ENCODE results near the gene MEIS1. TPM values are rescaled to one million over a fixed set of nuclear protein-coding genes. Genes with fewer than 3 reads are reported as not detected.
A peak's percentile ranks its signal among the peaks of the same experiment; 100 is the strongest.
"Not testable (repeated sequence)": the region's sequence is repeated elsewhere in the genome, so short reads cannot be mapped to it uniquely, and the experiment has no call there.

Gene MEIS1
- total RNA-seq, 1 experiment from 2014 or later = 4.1 TPM

DNA sequence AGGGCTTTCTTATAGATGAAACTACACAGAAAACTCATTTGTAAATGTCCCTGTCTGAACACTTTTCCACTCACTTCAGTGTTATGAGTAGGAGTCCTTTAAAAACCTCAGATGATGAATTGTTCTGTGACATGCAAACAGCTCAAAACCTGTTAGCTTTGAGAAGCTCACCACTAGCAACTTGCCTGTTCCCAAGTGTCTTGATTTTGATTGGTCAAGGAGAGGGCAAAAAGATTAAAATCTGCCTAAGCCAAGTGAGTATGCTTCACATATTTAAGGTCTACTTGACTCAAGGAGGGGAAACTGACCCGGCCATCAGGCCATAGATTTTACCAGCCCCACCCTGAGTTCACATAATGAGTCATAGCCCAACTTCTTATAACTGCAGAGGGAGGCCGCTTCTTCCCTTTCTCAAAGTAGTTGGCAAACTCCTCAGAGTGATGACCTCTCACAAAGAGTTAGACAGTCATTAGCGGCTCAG, 45.2 kb upstream of the MEIS1 start:
- Histone ChIP-seq H3K36me3 (ENCODE audit: low read depth, low read length) (no peaks in the 10 kb centered on the region), H3K4me2 (ENCODE audit: low read length) (peak overlapping the region; percentile 18), H3K9ac (ENCODE audit: low read length) (no peak overlapping the region), H3K79me2 (ENCODE audit: low read length) (no peaks in the 10 kb centered on the region), H3K4me3 (ENCODE audit: low read length) (no peak overlapping the region), H3F3A (ENCODE audit: low read length, unreplicated experiment) (no peaks in the 10 kb centered on the region), H3K27me3 (ENCODE audit: low read length) (peaks cover 37% of the 10 kb centered on the region), H2AFZ (ENCODE audit: low read length) (no peak overlapping the region), H3K9me2 (replicated peaks; ENCODE audit: low read length) (no peaks in the 10 kb centered on the region), H3K4me1 (ENCODE audit: insufficient read depth, low read length) (peaks cover 14% of the 10 kb centered on the region), H4K20me1 (ENCODE audit: low read length) (no peaks in the 10 kb centered on the region), H3K9me3 (ENCODE audit: low read length) (no peaks in the 10 kb centered on the region), H3K27ac (ENCODE audit: low read length) (peak overlapping the region; percentile 60)
- TF ChIP-seq EZH2phosphoT487 (IDR thresholded peaks at IDR 0.05; ENCODE audit: borderline replicate concordance, low read length) = no peak
- no peak for TF ChIP-seq EZH2 (IDR thresholded peaks at IDR 0.05; ENCODE audit: low read length, unreplicated experiment)
- TF ChIP-seq, protein P1, sequence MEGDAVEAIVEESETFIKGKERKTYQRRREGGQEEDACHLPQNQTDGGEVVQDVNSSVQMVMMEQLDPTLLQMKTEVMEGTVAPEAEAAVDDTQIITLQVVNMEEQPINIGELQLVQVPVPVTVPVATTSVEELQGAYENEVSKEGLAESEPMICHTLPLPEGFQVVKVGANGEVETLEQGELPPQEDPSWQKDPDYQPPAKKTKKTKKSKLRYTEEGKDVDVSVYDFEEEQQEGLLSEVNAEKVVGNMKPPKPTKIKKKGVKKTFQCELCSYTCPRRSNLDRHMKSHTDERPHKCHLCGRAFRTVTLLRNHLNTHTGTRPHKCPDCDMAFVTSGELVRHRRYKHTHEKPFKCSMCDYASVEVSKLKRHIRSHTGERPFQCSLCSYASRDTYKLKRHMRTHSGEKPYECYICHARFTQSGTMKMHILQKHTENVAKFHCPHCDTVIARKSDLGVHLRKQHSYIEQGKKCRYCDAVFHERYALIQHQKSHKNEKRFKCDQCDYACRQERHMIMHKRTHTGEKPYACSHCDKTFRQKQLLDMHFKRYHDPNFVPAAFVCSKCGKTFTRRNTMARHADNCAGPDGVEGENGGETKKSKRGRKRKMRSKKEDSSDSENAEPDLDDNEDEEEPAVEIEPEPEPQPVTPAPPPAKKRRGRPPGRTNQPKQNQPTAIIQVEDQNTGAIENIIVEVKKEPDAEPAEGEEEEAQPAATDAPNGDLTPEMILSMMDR (conservative IDR thresholded peaks at IDR 0.05; ENCODE audit: low read depth, low read length) = no peak
- POLR2A ChIA-PET (ENCODE audit: unreplicated experiment) = no interaction called here
- peak; percentile 72 for ATAC-seq
- BruUV-seq (replicated peaks) = no TSS peak
- CTCF ChIA-PET = no interaction called here
- intact Hi-C loops (cut with micrococcal nuclease) = no loop called here
- peak; percentile 79 for DNase-seq

DNA sequence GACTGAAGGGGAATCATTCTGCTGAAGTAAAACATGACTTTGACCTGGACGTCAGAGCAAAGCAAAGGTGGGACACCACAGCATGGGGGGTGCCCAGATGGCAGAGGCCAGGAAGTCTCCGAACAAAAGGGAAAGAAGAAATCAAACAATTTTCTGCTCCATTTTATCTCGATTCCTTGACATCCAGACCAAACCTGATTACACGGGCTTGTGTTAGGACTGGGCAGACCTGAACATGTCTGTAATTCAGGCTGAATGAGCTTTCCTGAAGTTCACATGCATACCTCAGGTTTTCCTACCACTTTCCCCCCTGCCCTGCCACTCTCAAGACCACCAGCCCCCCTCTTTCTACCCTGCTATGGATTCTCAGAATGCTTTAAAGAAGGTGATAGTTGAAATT, 44.8 kb upstream of the MEIS1 start:
- Histone ChIP-seq H3K9me3 (ENCODE audit: low read length) (no peaks in the 10 kb centered on the region), H3K4me1 (ENCODE audit: insufficient read depth, low read length) (peaks cover 14% of the 10 kb centered on the region), H3K36me3 (ENCODE audit: low read depth, low read length) (no peaks in the 10 kb centered on the region), H4K20me1 (ENCODE audit: low read length) (no peaks in the 10 kb centered on the region), H3K4me3 (ENCODE audit: low read length) (no peak overlapping the region), H3K27me3 (ENCODE audit: low read length) (peaks cover 34% of the 10 kb centered on the region), H2AFZ (ENCODE audit: low read length) (no peak overlapping the region), H3K27ac (ENCODE audit: low read length) (peak overlapping the region; percentile 60), H3K79me2 (ENCODE audit: low read length) (no peaks in the 10 kb centered on the region), H3K9ac (ENCODE audit: low read length) (no peak overlapping the region; the same call in 1 of the 2 replicates), H3F3A (ENCODE audit: low read length, unreplicated experiment) (no peaks in the 10 kb centered on the region), H3K9me2 (replicated peaks; ENCODE audit: low read length) (no peaks in the 10 kb centered on the region), H3K4me2 (ENCODE audit: low read length) (peak overlapping the region; percentile 18)
- intact Hi-C loops (cut with micrococcal nuclease) = no loop called here
- ChIA-PET CTCF (no interaction called here), POLR2A (ENCODE audit: unreplicated experiment) (no interaction called here)
- TF ChIP-seq, protein P1 (conservative IDR thresholded peaks at IDR 0.05; ENCODE audit: low read depth, low read length) = no peak
- TF ChIP-seq EZH2phosphoT487 (IDR thresholded peaks at IDR 0.05; ENCODE audit: borderline replicate concordance, low read length) = no peak
- TF ChIP-seq EZH2 (IDR thresholded peaks at IDR 0.05; ENCODE audit: low read length, unreplicated experiment) = no peak
- DNase-seq (no peak), ATAC-seq (no peak)
- no TSS peak for BruUV-seq (replicated peaks)

DNA sequence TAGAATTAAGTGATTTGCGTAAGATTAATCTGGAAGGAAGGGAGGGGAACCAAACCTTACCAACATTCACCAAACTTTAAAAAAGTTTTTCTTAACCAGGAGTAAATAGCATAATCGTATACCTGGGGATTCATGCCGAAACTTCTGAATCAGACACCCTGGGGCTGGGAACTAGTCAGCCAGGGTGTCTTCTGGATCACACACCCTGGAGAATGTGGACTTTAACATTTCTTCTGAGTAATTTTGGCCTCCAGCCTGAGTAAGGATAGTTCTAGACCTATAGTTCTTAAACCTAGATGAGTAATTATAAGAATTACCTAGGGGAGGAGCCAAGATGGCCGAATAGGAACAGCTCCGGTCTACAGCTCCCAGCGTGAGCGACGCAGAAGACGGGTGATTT, 44.1 kb upstream of the MEIS1 start:
- Histone ChIP-seq H3K4me1 (ENCODE audit: insufficient read depth, low read length) (peaks cover 14% of the 10 kb centered on the region), H4K20me1 (ENCODE audit: low read length) (no peaks in the 10 kb centered on the region), H3K4me2 (ENCODE audit: low read length) (peak overlapping the region; percentile 18), H2AFZ (ENCODE audit: low read length) (no peak overlapping the region), H3K36me3 (ENCODE audit: low read depth, low read length) (no peaks in the 10 kb centered on the region), H3K9ac (ENCODE audit: low read length) (no peak overlapping the region), H3K9me3 (ENCODE audit: low read length) (no peaks in the 10 kb centered on the region), H3K9me2 (replicated peaks; ENCODE audit: low read length) (no peaks in the 10 kb centered on the region), H3K79me2 (ENCODE audit: low read length) (no peaks in the 10 kb centered on the region), H3K27ac (ENCODE audit: low read length) (peak overlapping the region; percentile 60), H3K27me3 (ENCODE audit: low read length) (peaks cover 28% of the 10 kb centered on the region), H3F3A (ENCODE audit: low read length, unreplicated experiment) (no peaks in the 10 kb centered on the region), H3K4me3 (ENCODE audit: low read length) (no peak overlapping the region)
- intact Hi-C loops (cut with micrococcal nuclease) = no loop called here
- ATAC-seq (peak; percentile 35; the same call in 1 of the 2 replicates), DNase-seq (peak; percentile 71)
- CTCF ChIA-PET = no interaction called here
- POLR2A ChIA-PET (ENCODE audit: unreplicated experiment) = no interaction called here
- BruUV-seq (replicated peaks) = no TSS peak
- TF ChIP-seq EZH2 (IDR thresholded peaks at IDR 0.05; ENCODE audit: low read length, unreplicated experiment) (no peak), EZH2phosphoT487 (IDR thresholded peaks at IDR 0.05; ENCODE audit: borderline replicate concordance, low read length) (no peak)
- TF ChIP-seq, protein P1 (conservative IDR thresholded peaks at IDR 0.05; ENCODE audit: low read depth, low read length) = no peak

DNA sequence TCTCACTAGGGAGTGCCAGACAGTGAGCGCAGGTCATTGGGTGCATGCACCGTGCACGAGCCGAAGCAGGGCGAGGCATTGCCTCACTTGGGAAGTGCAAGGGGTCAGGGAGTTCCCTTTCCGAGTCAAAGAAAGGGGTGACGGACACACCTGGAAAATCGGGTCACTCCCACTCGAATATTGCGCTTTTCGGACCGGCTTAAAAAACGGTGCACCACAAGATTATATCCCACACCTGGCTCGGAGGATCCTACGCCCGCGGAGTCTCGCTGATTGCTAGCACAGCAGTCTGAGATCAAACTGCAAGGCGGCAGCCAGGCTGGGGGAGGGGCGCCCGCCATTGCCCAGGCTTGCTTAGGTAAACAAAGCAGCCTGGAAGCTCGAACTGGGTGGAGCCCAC, 43.7 kb upstream of the MEIS1 start:
- intact Hi-C loops (cut with micrococcal nuclease); H3K9ac ChIP-seq (ENCODE audit: low read length); ATAC-seq; H3F3A ChIP-seq (ENCODE audit: low read length, unreplicated experiment); BruUV-seq (replicated peaks); H3K9me3 ChIP-seq (ENCODE audit: low read length); H3K27ac ChIP-seq (ENCODE audit: low read length); CTCF ChIA-PET; H3K36me3 ChIP-seq (ENCODE audit: low read depth, low read length); H3K4me2 ChIP-seq (ENCODE audit: low read length); H3K9me2 ChIP-seq (replicated peaks; ENCODE audit: low read length); DNase-seq; H3K4me3 ChIP-seq (ENCODE audit: low read length); H2AFZ ChIP-seq (ENCODE audit: low read length); H3K79me2 ChIP-seq (ENCODE audit: low read length); H4K20me1 ChIP-seq (ENCODE audit: low read length); POLR2A ChIA-PET (ENCODE audit: unreplicated experiment): not testable (repeated sequence)
- peaks cover 14% of the 10 kb centered on the region for H3K4me1 ChIP-seq (ENCODE audit: insufficient read depth, low read length)
- peaks cover 23% of the 10 kb centered on the region for H3K27me3 ChIP-seq (ENCODE audit: low read length)
